HG03469 (cell line): ENCODE measurements around the gene GPER1.
"Not testable (repeated sequence)": the region's sequence is repeated elsewhere in the genome, so short reads cannot be mapped to it uniquely, and the experiment has no call there.

Experiments used
- ATAC-seq: cut with Tn5 transposase; IDR thresholded peaks from one replicate; pipeline ENCODE4 v1.9.1; 2021; ENCODE audit warnings: mild to moderate bottlenecking, moderate library complexity, moderate number of reproducible peaks; ENCODE audit not compliant: unreplicated experiment

GPER1 gene

GRCh38 chr7:1116383-1117008 is 28.6 kb downstream of the GPER1 start:
- not testable (repeated sequence) for ATAC-seq

- no peak for ATAC-seq
Measured at GRCh38 chr7:1117321-1117928, 29.5 kb downstream of the GPER1 start.

GRCh38 chr7:1119201-1119600 is 31.3 kb downstream of the GPER1 start:
- ATAC-seq = no peak

GRCh38 chr7:1120791-1121190 is 32.9 kb downstream of the GPER1 start:
- ATAC-seq = no peak

- ATAC-seq = no peak
Measured at GRCh38 chr7:1121476-1121875, 33.6 kb downstream of the GPER1 start.

GRCh38 chr7:1121886-1122831 is 34.2 kb downstream of the GPER1 start:
- no peak for ATAC-seq

GRCh38 chr7:1122832-1123501 is 35.1 kb downstream of the GPER1 start:
- no peak for ATAC-seq

GRCh38 chr7:1123715-1124114 is 35.8 kb downstream of the GPER1 start:
- no peak for ATAC-seq

- no peak for ATAC-seq
Measured at GRCh38 chr7:1124164-1124563, 36.3 kb downstream of the GPER1 start.

- no peak for ATAC-seq
Measured at GRCh38 chr7:1124816-1125602, 37.1 kb downstream of the GPER1 start.

GRCh38 chr7:1125603-1125969 is 37.7 kb downstream of the GPER1 start:
- ATAC-seq = no peak

GRCh38 chr7:1127001-1127400 is 39.1 kb downstream of the GPER1 start:
- ATAC-seq = no peak

- ATAC-seq = no peak
Measured at GRCh38 chr7:1129431-1129830, 41.5 kb downstream of the GPER1 start.

GRCh38 chr7:1130021-1130990 is 42.4 kb downstream of the GPER1 start:
- no peak for ATAC-seq

- no peak for ATAC-seq
Measured at GRCh38 chr7:1131471-1132265, 43.8 kb downstream of the GPER1 start.

GRCh38 chr7:1134951-1135350 is 47.0 kb downstream of the GPER1 start:
- ATAC-seq = no peak

GRCh38 chr7:1136841-1137516 is 49.1 kb downstream of the GPER1 start:
- ATAC-seq = no peak
